SK-N-MC (cell line): ENCODE data around the gene DFFA.

ENCODE experiments used
- EZH2 ChIP-seq: fragments of 200-600 bp; sonication (generic); IDR thresholded peaks from one replicate; pipeline ENCODE4 v1.6.1; 2017; ENCODE audit warnings: antibody characterized with exemption
- FOXP2 ChIP-seq: optimal IDR thresholded peaks from 2 replicates; pipeline ENCODE3; 2011; ENCODE audit warnings: mild to moderate bottlenecking, moderate library complexity; ENCODE audit not compliant: insufficient read depth; ENCODE audit errors: extremely low read length, control extremely low read depth
- POLR2AphosphoS5 ChIP-seq: IDR thresholded peaks from 2 replicates; pipeline ENCODE4 v1.6.1; 2012; ENCODE audit warnings: mild to moderate bottlenecking, low read depth, low read length, borderline replicate concordance

DNA sequence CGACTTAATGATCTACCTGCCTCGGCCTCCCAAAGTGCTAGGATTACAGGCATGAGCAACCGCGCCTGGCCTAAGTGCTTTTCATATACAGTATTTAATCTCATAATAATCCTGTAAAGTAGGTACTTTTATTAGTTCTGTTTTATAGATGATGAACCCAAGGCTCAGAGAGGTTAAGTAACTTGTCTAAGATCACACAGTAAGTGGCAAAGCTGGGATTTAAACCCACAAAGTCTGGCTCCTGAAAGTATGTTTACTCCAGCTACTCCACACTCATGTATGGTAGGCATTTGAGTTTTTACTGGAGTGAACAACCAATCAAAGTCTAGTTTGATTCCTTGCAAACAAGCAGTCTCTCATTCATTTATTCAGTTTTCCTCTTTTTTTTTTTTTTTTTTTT, 2.3 kb downstream of the DFFA start:
- TF ChIP-seq EZH2 (no peak), POLR2AphosphoS5 (no peak), FOXP2 (no peak)
